SK-N-MC (cell line): Measurements from ENCODE around the gene SEMA6D.

Experiments
- EZH2 ChIP-seq: fragments of 200-600 bp; sonication (generic); IDR thresholded peaks from one replicate; pipeline ENCODE4 v1.6.1; 2017; ENCODE audit warnings: antibody characterized with exemption
- POLR2AphosphoS5 ChIP-seq: IDR thresholded peaks from 2 replicates; pipeline ENCODE4 v1.6.1; 2012; ENCODE audit warnings: mild to moderate bottlenecking, low read depth, low read length, borderline replicate concordance

- TF ChIP-seq POLR2AphosphoS5 (no peak), EZH2 (no peak)
Observed at GRCh38 chr15:47773143-47773542, 55.8 kb downstream of the SEMA6D start.
